A673 (cell line): ENCODE results near the gene MORC1.

ENCODE experiments used
- EZH2 ChIP-seq: fragments of 200-600 bp; sonication (generic); IDR thresholded peaks from 2 replicates; pipeline ENCODE4 v1.6.1; 2017; ENCODE audit warnings: borderline replicate concordance, low read depth, mild to moderate bottlenecking, mixed read lengths, antibody characterized with exemption, low read length; ENCODE audit not compliant: poor library complexity, severe bottlenecking
- TF ChIP-seq, protein P1 (sequence below): fragments of 300-800, 200-600 bp; sonication (generic); conservative IDR thresholded peaks from 2 replicates; pipeline ENCODE4 v1.5.1; 2017; ENCODE audit warnings: low read depth, mild to moderate bottlenecking, antibody characterized with exemption, low read length, moderate library complexity, mixed read lengths

DNA sequence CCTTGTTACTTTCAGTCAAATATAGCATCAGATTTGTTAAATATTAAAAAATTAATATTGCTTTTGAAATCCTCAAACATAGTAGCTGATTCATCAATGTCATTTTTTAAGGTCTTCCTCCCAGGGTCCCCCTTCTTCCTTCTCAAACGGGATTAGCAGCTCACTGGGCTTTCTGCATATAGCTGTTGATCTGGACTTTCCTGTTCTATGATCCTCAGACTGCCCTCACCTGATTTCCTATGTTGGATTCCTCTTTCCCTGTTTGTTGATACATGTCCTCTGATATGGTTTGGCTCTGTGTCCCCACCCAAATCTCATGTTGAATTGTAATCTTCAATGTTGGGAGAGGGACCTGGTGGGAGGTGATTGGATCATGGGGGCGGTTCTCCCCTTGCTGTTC is 170.1 kb downstream of the MORC1 start:
- TF ChIP-seq, protein P1, sequence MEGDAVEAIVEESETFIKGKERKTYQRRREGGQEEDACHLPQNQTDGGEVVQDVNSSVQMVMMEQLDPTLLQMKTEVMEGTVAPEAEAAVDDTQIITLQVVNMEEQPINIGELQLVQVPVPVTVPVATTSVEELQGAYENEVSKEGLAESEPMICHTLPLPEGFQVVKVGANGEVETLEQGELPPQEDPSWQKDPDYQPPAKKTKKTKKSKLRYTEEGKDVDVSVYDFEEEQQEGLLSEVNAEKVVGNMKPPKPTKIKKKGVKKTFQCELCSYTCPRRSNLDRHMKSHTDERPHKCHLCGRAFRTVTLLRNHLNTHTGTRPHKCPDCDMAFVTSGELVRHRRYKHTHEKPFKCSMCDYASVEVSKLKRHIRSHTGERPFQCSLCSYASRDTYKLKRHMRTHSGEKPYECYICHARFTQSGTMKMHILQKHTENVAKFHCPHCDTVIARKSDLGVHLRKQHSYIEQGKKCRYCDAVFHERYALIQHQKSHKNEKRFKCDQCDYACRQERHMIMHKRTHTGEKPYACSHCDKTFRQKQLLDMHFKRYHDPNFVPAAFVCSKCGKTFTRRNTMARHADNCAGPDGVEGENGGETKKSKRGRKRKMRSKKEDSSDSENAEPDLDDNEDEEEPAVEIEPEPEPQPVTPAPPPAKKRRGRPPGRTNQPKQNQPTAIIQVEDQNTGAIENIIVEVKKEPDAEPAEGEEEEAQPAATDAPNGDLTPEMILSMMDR = no peak
- no peak for TF ChIP-seq EZH2
